ENCODE data around the gene APPL2. TPM values are rescaled to one million over a fixed set of nuclear protein-coding genes. Genes with fewer than 3 reads are reported as not detected.

Gene APPL2
- total and polyA plus RNA-seq, 10 donors: 11.0 to 75.6 (median 45.7) TPM

GRCh38 chr12:105264771-105265170, 28.8 kb upstream of the APPL2 start:
- Histone ChIP-seq H3K27ac (no peak overlapping the region), H3K4me3 (no peak overlapping the region), H3K4me1 (no peaks in the 10 kb centered on the region), H3K9me3 (no peaks in the 10 kb centered on the region), H3K36me3 (no peaks in the 10 kb centered on the region), H3K27me3 (replicated peaks in 1 of 7) (peaks cover 0 to 8% (median 0%) of the 10 kb centered on the region in 7 donors)
- 84 to 98% (median 95%) methylated on average over 4 of the region's 4 CpGs for WGBS, 5 donors
- TF ChIP-seq POLR2A (IDR thresholded peaks at IDR 0.05) (no peak), CTCF (IDR thresholded peaks at IDR 0.05 in 8 of 11, conservative IDR thresholded peaks at IDR 0.05 in 3 of 11) (no peak), POLR2AphosphoS5 (IDR thresholded peaks at IDR 0.05) (no peak)
- no peak for DNase-seq
- intact Hi-C loops (cut with DNase I; ENCODE audit: low total_unique reads): no loop called here

DNA sequence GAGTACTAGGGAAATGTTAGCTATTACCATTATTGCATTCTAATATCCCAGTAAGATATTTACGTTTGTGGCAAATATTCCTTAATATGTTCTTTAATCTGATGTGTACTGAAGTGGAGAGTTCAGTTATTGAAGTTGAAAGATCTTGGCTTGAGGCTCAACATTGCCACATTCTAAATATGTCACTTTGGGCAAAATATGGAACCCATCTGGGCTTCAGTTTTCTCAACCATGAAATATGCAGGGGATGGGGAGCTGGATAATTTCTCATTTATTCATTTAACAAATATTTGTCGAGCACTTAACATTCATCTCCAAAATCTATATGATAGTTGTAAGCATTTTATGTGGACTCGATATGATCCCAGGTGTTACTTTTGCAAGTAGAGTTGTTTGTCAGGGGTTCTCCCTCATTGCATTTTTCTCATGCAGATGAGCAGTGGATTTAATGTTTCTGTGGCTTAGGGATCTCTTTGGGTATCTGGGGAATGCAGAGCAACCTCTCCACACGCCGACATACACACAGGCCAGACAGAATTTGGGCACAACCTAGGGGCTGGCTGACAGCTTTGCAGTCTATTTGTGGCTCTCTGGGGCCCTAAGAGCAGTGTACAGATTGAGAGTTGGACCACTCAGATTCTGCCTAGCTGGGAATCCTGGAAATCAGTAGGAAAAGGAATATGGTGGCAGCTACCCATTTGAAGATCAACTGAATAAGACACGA, 26.6 kb upstream of the APPL2 start:
- no peak for TF ChIP-seq POLR2A (IDR thresholded peaks at IDR 0.05)
- no peak for TF ChIP-seq POLR2AphosphoS5 (IDR thresholded peaks at IDR 0.05)
- TF ChIP-seq CTCF (IDR thresholded peaks at IDR 0.05 in 8 of 11, conservative IDR thresholded peaks at IDR 0.05 in 3 of 11): no peak
- no peaks in the 10 kb centered on the region for H3K9me3 ChIP-seq
- intact Hi-C loops (cut with DNase I; ENCODE audit: low total_unique reads): no loop called here
- no peak overlapping the region for H3K4me3 ChIP-seq
- no peak overlapping the region for H3K27ac ChIP-seq
- DNase-seq: no peak
- WGBS, 5 donors: 86 to 95% (median 90%) methylated on average over 6 of the region's 6 CpGs
- no peaks in the 10 kb centered on the region for H3K4me1 ChIP-seq
- H3K27me3 ChIP-seq (replicated peaks in 1 of 7): peaks cover 0 to 8% (median 0%) of the 10 kb centered on the region in 7 donors
- H3K36me3 ChIP-seq: no peaks in the 10 kb centered on the region

DNA sequence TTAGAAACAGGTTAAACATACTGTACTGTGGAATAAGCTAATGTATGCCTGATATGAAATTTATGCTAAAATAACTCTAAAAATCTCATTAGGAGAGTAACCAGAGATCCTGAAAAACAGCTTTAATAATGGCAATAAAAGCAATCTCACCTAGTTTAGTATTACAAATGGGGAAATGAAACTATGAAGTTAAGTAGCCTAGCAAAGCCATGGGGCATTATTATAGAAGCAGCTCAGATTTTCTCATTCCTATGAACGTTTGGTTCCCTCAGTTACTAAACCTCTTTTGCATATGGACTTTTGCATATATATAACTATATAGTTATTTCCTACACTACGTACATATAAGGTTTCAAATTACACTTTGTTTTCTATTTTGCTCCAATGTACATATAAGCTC, 25.0 kb upstream of the APPL2 start:
- TF ChIP-seq POLR2A (IDR thresholded peaks at IDR 0.05): no peak
- TF ChIP-seq CTCF (IDR thresholded peaks at IDR 0.05 in 8 of 11, conservative IDR thresholded peaks at IDR 0.05 in 3 of 11): no peak
- 45 to 65% (median 64%) methylated on average over 2 of the region's 2 CpGs for WGBS, 5 donors
- intact Hi-C loops (cut with DNase I; ENCODE audit: low total_unique reads): no loop called here
- Histone ChIP-seq H3K9me3 (peaks cover 0 to 6% (median 0%) of the 10 kb centered on the region in 8 donors), H3K27ac (no peak overlapping the region), H3K4me1 (no peaks in the 10 kb centered on the region), H3K36me3 (no peaks in the 10 kb centered on the region), H3K4me3 (no peak overlapping the region), H3K27me3 (replicated peaks in 1 of 7) (peaks cover 0 to 8% (median 0%) of the 10 kb centered on the region in 7 donors)
- DNase-seq: no peak

DNA sequence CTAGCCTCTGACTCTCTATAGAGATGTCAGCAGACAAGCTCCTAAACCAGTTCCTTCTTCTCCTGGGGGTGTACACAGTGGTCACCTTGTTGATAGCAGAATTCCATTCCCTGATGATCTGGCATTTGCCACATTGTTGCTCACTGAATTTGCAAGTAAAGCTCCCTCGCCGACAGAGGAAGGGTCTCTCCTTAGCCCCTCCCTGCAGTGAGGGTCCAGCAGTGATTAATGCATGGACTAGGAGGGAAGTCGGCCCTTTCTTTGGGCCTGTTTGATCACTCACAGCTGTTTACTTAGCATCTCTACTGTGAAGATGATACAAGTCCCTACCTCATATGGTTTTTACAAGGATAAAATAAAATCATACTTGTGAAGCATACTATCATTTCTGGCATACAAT, 23.3 kb upstream of the APPL2 start:
- intact Hi-C loops (cut with DNase I; ENCODE audit: low total_unique reads): no loop called here
- H3K36me3 ChIP-seq: no peaks in the 10 kb centered on the region
- TF ChIP-seq POLR2A (IDR thresholded peaks at IDR 0.05) (no peak), CTCF (IDR thresholded peaks at IDR 0.05 in 8 of 11, conservative IDR thresholded peaks at IDR 0.05 in 3 of 11) (no peak), POLR2AphosphoS5 (IDR thresholded peaks at IDR 0.05) (no peak)
- H3K27ac ChIP-seq: no peak overlapping the region
- no peak for DNase-seq
- H3K4me1 ChIP-seq: no peaks in the 10 kb centered on the region
- no peak overlapping the region for H3K4me3 ChIP-seq
- H3K9me3 ChIP-seq: peaks cover 0 to 6% (median 0%) of the 10 kb centered on the region in 8 donors
- 74 to 96% (median 87%) methylated on average over 3 of the region's 3 CpGs for WGBS, 5 donors
- H3K27me3 ChIP-seq (replicated peaks in 1 of 7): peaks cover 0 to 8% (median 0%) of the 10 kb centered on the region in 7 donors

Data from spleen (tissue), 11 donors.